ENCODE data around the gene PRDM9. TPM values are rescaled to one million over a fixed set of nuclear protein-coding genes. Genes with fewer than 3 reads are reported as not detected.

Gene PRDM9
- total RNA-seq, 1 donor from 2014 or later = not detected

- Histone ChIP-seq H3K4me3 (ENCODE audit: insufficient read depth, low read depth, low read length) (no peak overlapping the region), H3K27me3 (ENCODE audit: insufficient read depth, low read length) (no peaks in the 10 kb centered on the region), H4K20me1 (ENCODE audit: insufficient read depth, low read length) (no peaks in the 10 kb centered on the region), H3K79me2 (ENCODE audit: insufficient read depth, low read length) (no peaks in the 10 kb centered on the region), H3K4me2 (ENCODE audit: low read length) (no peak overlapping the region), H3K9ac (ENCODE audit: low read length) (no peak overlapping the region), H3K27ac (ENCODE audit: low read depth, low read length) (no peak overlapping the region), H2AFZ (ENCODE audit: low read depth, low read length) (no peak overlapping the region), H3K36me3 (ENCODE audit: insufficient read depth, low read length) (no peaks in the 10 kb centered on the region), H3K9me3 (ENCODE audit: insufficient read depth, low read depth, low read length) (no peaks in the 10 kb centered on the region), H3K4me1 (ENCODE audit: insufficient read depth, low read length) (no peaks in the 10 kb centered on the region)
- Mint-ChIP-seq H3K36me3 (ENCODE audit: low read depth, unreplicated experiment) (no peaks in the 10 kb centered on the region), H3K27ac (ENCODE audit: unreplicated experiment) (no peak overlapping the region), H3K4me1 (ENCODE audit: low read depth, unreplicated experiment) (no peaks in the 10 kb centered on the region), H3K9me3 (ENCODE audit: unreplicated experiment) (no peaks in the 10 kb centered on the region), H3K4me3 (ENCODE audit: unreplicated experiment) (no peak overlapping the region), H3K27me3 (ENCODE audit: low read depth, unreplicated experiment) (no peaks in the 10 kb centered on the region)
- FAIRE-seq (no peak), DNase-seq (ENCODE audit: low read depth) (no peak)
- TF ChIP-seq CTCF (IDR thresholded peaks at IDR 0.05; ENCODE audit: insufficient read depth, low read depth, low read length) = no peak
- TF ChIP-seq EZH2 (IDR thresholded peaks at IDR 0.05; ENCODE audit: insufficient read depth, low read length) = no peak
Measured at GRCh38 chr5:23571059-23571458, 63.6 kb downstream of the PRDM9 start.

Data from astrocyte (in vitro differentiated cells and primary cell).